Tibial nerve (tissue), 4 donors: ENCODE data around the gene SDK1. TPM values are rescaled to one million over a fixed set of nuclear protein-coding genes. Genes with fewer than 3 reads are reported as not detected.

Source experiments
- DNase-seq, 2 donors: peaks; one replicate each; pipeline ENCODE4 v3.0.0-alpha.2; 2019; ENCODE audit warnings: low spot score in 2 of 2
- H3K27ac ChIP-seq, 4 donors: fragments of 200-600 bp; sonication (generic) in 3 of 4; one replicate each; pipeline ENCODE4 v1.5.1; 2017 to 2019; ENCODE audit warnings: mild to moderate bottlenecking in 1 of 4
- H3K27me3 ChIP-seq, 2 donors: fragments of 200-600 bp; sonication (generic) in 1 of 2; one replicate each; pipeline versions ENCODE4 v1.5.1 to v1.6.0; 2017 to 2019
- H3K36me3 ChIP-seq, 3 donors: fragments of 200-600 bp; sonication (generic); one replicate each; pipeline ENCODE4 v1.5.1; 2018 to 2019
- H3K4me1 ChIP-seq, 4 donors: fragments of 200-600 bp; sonication (generic) in 3 of 4; one replicate each; pipeline ENCODE4 v1.5.1; 2017 to 2019
- H3K4me3 ChIP-seq, 4 donors: fragments of 200-600 bp; sonication (generic) in 3 of 4; one replicate each; pipeline ENCODE4 v1.5.1; 2017 to 2019; ENCODE audit warnings: mild to moderate bottlenecking in 1 of 4, moderate library complexity in 1 of 4
- H3K9me3 ChIP-seq, 4 donors: fragments of 200-600 bp; sonication (generic) in 3 of 4; one replicate each; pipeline ENCODE4 v1.5.1; 2017 to 2019
- CTCF ChIP-seq, 5 experiments: fragments of 200-600 bp in 3 of 5; fragments of 450-650 bp in 2 of 5; sonication (generic) in 3 of 5; IDR thresholded peaks; one replicate each; pipeline ENCODE4 v1.5.1; 2016 to 2019; ENCODE audit warnings: antibody characterized with exemption in 5 of 5, mild to moderate bottlenecking in 3 of 5, moderate library complexity in 2 of 5
- EP300 ChIP-seq, 2 donors: sonication (generic); formaldehyde crosslinking; IDR thresholded peaks; one replicate each; pipeline ENCODE4 v1.6.1; 2017; ENCODE audit warnings: antibody characterized with exemption in 2 of 2, mild to moderate bottlenecking in 1 of 2
- POLR2A ChIP-seq, 2 donors: fragments of 450-650 bp; IDR thresholded peaks; one replicate each; pipeline ENCODE4 v1.6.1; 2017; ENCODE audit warnings: antibody characterized with exemption in 2 of 2, mild to moderate bottlenecking in 2 of 2, moderate library complexity in 2 of 2
- WGBS, 2 donors: methylation state at CpG; one replicate each; pipeline ENCODE4 v1.1.5; 2018; 5-methylcytosine and 5-hydroxymethylcytosine counted together
- total RNA-seq, 4 donors: library from RNA; depleted of rRNA; stranded (reverse); fragments of >200 nt; gene quantifications; one replicate each; pipeline ENCODE4 v1.1.0, GENCODE V29; 2016

SDK1 gene
- total RNA-seq, 4 donors from 2014 or later = 8.2 to 16.2 (median 12.9) TPM

GRCh38 chr7:3370068-3370830 lies 69.2 kb downstream of the SDK1 start:
- Histone ChIP-seq H3K4me3 (no peak overlapping the region), H3K27ac (no peak overlapping the region), H3K36me3 (no peaks in the 10 kb centered on the region), H3K27me3 (no peaks in the 10 kb centered on the region), H3K9me3 (no peaks in the 10 kb centered on the region), H3K4me1 (peaks cover 0 to 7% (median 0%) of the 10 kb centered on the region in 4 donors)
- 80 to 82% methylated on average over 9 of the region's 9 CpGs for WGBS, 2 donors
- TF ChIP-seq POLR2A (IDR thresholded peaks at IDR 0.05) = no peak
- peak in 1 of 5 experiments; percentile 19 for TF ChIP-seq CTCF (IDR thresholded peaks at IDR 0.05)
- DNase-seq = no peak

- no peak for TF ChIP-seq EP300 (IDR thresholded peaks at IDR 0.05)
- no peak for TF ChIP-seq CTCF (IDR thresholded peaks at IDR 0.05)
- Histone ChIP-seq H3K36me3 (no peaks in the 10 kb centered on the region), H3K4me1 (peaks cover 0 to 7% (median 0%) of the 10 kb centered on the region in 4 donors), H3K9me3 (no peaks in the 10 kb centered on the region), H3K4me3 (no peak overlapping the region), H3K27me3 (no peaks in the 10 kb centered on the region), H3K27ac (no peak overlapping the region)
- 95 to 98% methylated on average over 7 of the region's 7 CpGs for WGBS, 2 donors
- DNase-seq = no peak
These were observed 69.9 kb downstream of the SDK1 start for GRCh38 chr7:3370921-3371320.

- no peaks in the 10 kb centered on the region for H3K27me3 ChIP-seq
- H3K27ac ChIP-seq = no peak overlapping the region
- no peaks in the 10 kb centered on the region for H3K36me3 ChIP-seq
- WGBS, 2 donors = 54 to 59% methylated on average over 4 of the region's 4 CpGs
- no peak for DNase-seq
- peaks cover 0 to 7% (median 0%) of the 10 kb centered on the region in 4 donors for H3K4me1 ChIP-seq
- no peak for TF ChIP-seq POLR2A (IDR thresholded peaks at IDR 0.05)
- H3K4me3 ChIP-seq = no peak overlapping the region
- H3K9me3 ChIP-seq = no peaks in the 10 kb centered on the region
These were observed 70.5 kb downstream of the SDK1 start for GRCh38 chr7:3371601-3372000.

- TF ChIP-seq POLR2A (IDR thresholded peaks at IDR 0.05) (no peak), CTCF (IDR thresholded peaks at IDR 0.05) (no peak), EP300 (IDR thresholded peaks at IDR 0.05) (no peak)
- DNase-seq = no peak
- no peak overlapping the region for H3K4me3 ChIP-seq
- H3K9me3 ChIP-seq = no peaks in the 10 kb centered on the region
- peaks cover 0 to 6% (median 0%) of the 10 kb centered on the region in 4 donors for H3K4me1 ChIP-seq
- no peaks in the 10 kb centered on the region for H3K27me3 ChIP-seq
- H3K36me3 ChIP-seq = no peaks in the 10 kb centered on the region
- no peak overlapping the region for H3K27ac ChIP-seq
- WGBS, 2 donors = 77 to 87% methylated on average over 2 of the region's 2 CpGs
These were observed 73.2 kb downstream of the SDK1 start for GRCh38 chr7:3374239-3374638.

GRCh38 chr7:3378390-3379150 lies 77.5 kb downstream of the SDK1 start:
- no peaks in the 10 kb centered on the region for H3K36me3 ChIP-seq
- TF ChIP-seq EP300 (IDR thresholded peaks at IDR 0.05) (no peak), CTCF (IDR thresholded peaks at IDR 0.05) (no peak), POLR2A (IDR thresholded peaks at IDR 0.05) (no peak)
- no peak overlapping the region for H3K4me3 ChIP-seq
- no peaks in the 10 kb centered on the region for H3K4me1 ChIP-seq
- H3K27me3 ChIP-seq = no peaks in the 10 kb centered on the region
- no peak overlapping the region for H3K27ac ChIP-seq
- DNase-seq = no peak
- 82 to 84% methylated on average over 18 of the region's 18 CpGs for WGBS, 2 donors
- no peaks in the 10 kb centered on the region for H3K9me3 ChIP-seq
